Central memory CD8-positive, alpha-beta T cell (primary cell): Measurements from ENCODE around the gene TRMT61A.

Source experiments
- ATAC-seq: fragments of 150-1000 bp; cut with Tn5 transposase; replicated peaks from 2 replicates; pipeline ENCODE4 v1.10.0; 2022; ENCODE audit warnings: mild to moderate bottlenecking, moderate FRiP score, moderate number of reproducible peaks; ENCODE audit not compliant: poor library complexity, severe bottlenecking; ENCODE audit errors: extremely low read depth
- DNase-seq, 2 donors: peaks; one replicate each; pipeline ENCODE4 v3.0.0; 2021; ENCODE audit warnings: low spot score in 2 of 2
- H3K27ac Mint-ChIP-seq: one replicate; pipeline ENCODE4 v1.8.0; 2022; ENCODE audit warnings: low read depth, mild to moderate bottlenecking, moderate library complexity, mixed read lengths
- H3K27me3 Mint-ChIP-seq: one replicate; pipeline ENCODE4 v1.8.0; 2022; ENCODE audit warnings: mixed read lengths
- H3K36me3 Mint-ChIP-seq: one replicate; pipeline ENCODE4 v1.8.0; 2022; ENCODE audit warnings: mild to moderate bottlenecking, moderate library complexity, mixed read lengths; ENCODE audit not compliant: insufficient read depth
- H3K4me1 Mint-ChIP-seq: one replicate; pipeline ENCODE4 v1.8.0; 2022; ENCODE audit warnings: mixed read lengths
- H3K4me3 Mint-ChIP-seq: one replicate; pipeline ENCODE4 v1.8.0; 2022; ENCODE audit warnings: mild to moderate bottlenecking, moderate library complexity, mixed read lengths
- H3K9me3 Mint-ChIP-seq: one replicate; pipeline ENCODE4 v1.8.0; 2022; ENCODE audit warnings: mixed read lengths

The TRMT61A gene

DNA sequence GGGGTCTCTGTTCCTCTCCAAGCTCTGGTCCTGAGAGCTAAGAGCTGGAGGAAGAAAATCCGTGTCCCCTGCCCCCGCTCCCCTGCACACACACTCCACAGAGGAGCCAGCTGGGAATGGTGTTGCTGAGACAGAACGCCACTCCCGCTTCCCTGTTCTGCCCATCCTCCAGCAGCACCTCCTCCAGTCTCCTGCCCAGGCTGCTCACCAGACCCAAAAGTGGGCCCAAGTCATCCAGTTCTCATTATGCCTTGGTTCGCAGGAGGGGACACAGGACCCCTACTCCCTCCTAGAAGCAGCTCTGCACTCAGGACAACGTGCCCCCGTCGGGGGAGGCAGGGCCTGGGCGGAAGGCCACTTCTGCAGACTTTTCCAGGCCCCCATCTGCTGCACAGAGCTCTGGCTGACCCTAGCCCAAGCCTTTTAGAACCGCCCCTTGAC lies 830 bp upstream of the TRMT61A start:
- Mint-ChIP-seq H3K9me3 (no peaks in the 10 kb centered on the region), H3K27ac (peak overlapping the region; percentile 95), H3K36me3 (peaks cover 21% of the 10 kb centered on the region), H3K27me3 (no peaks in the 10 kb centered on the region), H3K4me3 (peak overlapping the region; percentile 91), H3K4me1 (peaks cover 32% of the 10 kb centered on the region)
- ATAC-seq (no peak), DNase-seq (no peak)

DNA sequence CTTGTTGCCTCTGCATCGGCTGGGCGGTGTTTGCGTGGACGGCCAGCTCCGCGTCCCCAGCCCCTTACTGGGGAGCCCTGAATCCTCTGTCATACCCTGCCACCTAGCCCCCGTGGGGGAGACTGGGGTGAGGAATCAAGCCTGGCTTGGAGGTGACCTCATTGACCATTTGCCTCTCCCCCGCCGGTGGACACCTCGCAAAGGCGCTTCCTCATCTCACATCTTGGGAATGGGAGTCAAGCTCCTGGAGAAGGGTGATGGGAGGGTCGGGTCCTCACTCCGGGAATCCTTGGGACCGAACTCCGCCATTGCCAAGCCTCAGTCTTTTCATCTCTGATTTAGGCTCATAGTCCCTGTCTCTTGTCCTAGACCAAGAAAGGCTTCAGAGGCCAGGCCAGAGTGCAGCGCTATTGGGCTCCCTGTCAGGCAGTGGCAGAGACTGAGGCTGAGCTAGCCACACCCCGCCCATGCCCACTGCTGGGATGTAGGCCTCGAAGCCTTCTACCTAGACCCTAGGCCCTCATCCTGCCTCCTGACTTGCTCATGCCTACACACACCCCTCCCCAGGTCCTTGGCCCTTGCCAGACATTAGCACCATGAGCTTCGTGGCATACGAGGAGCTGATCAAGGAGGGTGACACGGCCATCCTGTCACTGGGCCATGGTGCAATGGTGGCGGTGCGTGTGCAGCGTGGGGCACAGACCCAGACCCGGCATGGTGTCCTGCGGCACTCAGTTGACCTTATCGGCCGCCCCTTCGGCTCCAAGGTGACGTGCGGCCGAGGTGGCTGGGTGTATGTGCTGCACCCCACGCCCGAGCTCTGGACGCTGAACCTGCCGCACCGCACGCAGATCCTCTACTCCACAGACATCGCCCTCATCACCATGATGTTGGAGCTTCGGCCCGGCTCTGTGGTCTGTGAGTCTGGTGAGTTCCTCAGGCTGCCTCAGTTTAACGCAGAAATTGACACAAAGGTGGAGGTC lies 678 bp downstream of the TRMT61A start:
- DNase-seq (peak in 1 of 2 donors; percentile 29), ATAC-seq (no peak)
- Mint-ChIP-seq H3K4me3 (peak overlapping the region; percentile 91), H3K9me3 (no peaks in the 10 kb centered on the region), H3K36me3 (peaks cover 21% of the 10 kb centered on the region), H3K27me3 (no peaks in the 10 kb centered on the region), H3K4me1 (peaks cover 32% of the 10 kb centered on the region), H3K27ac (peak overlapping the region; percentile 95)

DNA sequence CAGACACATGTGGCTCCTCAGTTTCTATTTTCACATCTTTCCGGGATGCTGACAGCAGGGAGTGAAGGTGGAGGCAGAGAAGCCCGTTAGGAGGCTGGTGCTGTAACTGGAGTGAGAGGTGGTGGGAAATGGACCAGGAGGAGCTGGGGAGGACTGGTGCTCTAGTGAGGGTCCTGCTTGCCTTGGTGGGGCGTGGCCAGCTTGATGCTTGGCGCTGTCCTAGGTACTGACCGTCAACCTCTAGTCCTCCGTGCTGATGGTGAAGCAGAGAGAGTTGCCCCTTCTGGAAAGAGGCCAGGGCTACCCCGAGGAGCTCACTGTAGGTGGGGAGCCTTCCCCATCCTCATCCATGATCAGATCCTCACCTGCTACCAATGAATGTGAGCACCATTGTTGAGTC lies 1.4 kb downstream of the TRMT61A start:
- peaks cover 32% of the 10 kb centered on the region for H3K4me1 Mint-ChIP-seq
- DNase-seq, result no peak

DNA sequence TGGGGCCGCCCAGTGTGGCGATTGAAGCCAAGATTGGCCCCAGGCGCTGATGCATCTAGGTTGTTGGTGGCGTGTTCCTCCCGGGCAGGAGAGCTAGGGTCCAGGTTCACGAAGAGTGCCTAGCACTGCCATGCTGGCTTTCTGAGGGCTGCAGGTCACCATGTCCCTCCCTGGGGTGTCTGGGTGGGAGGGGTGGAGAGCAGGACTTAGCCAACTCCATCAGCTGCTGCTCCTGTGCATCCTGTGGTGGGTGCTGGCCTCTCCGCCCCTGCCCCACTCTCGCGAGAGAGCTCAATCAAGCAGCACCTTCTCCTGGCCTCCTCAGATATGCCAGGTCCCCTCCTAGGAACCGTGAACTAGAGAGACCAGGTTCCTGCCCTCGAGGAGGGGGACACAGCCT lies 1.8 kb downstream of the TRMT61A start:
- H3K4me1 Mint-ChIP-seq, result peaks cover 32% of the 10 kb centered on the region
- peaks cover 22% of the 10 kb centered on the region for H3K36me3 Mint-ChIP-seq
- H3K4me3 Mint-ChIP-seq, result peak overlapping the region; percentile 91

More for the DNA sequence above, 1.4 kb downstream of the TRMT61A start:
- Mint-ChIP-seq H3K9me3 (no peaks in the 10 kb centered on the region), H3K36me3 (peaks cover 21% of the 10 kb centered on the region), H3K27ac (no peak overlapping the region), H3K27me3 (no peaks in the 10 kb centered on the region), H3K4me3 (peak overlapping the region; percentile 91)
- no peak for ATAC-seq

DNA sequence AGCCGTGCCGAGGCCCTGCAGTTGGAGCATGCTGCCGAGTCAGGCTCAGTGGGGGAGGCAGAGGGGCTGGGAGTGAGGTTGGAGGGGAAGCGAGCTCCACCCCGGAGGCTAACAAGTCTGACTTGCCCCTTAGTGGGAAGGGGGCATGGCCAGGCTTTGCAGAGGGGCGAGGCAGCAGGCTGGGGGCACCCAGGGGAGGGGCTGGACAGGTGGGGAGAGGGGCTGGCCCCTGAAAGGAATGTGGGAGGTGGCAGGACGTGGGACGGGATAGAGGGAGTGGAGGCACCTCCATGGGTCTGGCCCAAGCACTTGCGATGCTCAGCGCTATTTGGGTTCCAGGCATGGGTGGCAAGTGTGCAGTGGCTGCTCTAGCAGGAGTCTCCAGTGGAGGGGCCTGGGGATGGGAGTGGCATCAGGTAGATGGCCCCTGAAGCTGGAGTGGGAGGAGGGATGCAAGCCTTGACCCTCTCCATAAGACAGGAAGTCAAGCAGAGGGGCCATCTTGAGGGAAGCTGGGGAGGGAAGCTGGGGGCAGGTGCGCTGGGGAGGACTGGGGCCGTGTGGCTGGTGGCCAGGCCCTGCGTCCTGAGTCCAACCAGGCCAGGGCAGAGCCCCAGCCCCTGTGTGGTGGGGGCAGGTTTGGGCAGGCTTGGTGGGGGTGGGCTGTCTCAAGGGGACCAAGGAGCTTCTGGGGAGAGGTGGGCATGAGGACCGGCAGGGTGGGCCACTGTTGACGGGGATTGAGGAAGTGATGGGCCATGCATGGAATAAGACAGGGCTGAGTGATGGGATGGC lies 2.6 kb downstream of the TRMT61A start:
- H3K27ac Mint-ChIP-seq, result no peak overlapping the region
- DNase-seq (no peak), ATAC-seq (no peak)
- H3K4me3 Mint-ChIP-seq, result no peak overlapping the region
- H3K36me3 Mint-ChIP-seq, result peaks cover 23% of the 10 kb centered on the region
- H3K4me1 Mint-ChIP-seq, result peaks cover 32% of the 10 kb centered on the region
- H3K27me3 Mint-ChIP-seq, result no peaks in the 10 kb centered on the region
- no peaks in the 10 kb centered on the region for H3K9me3 Mint-ChIP-seq

More for the DNA sequence above, 1.8 kb downstream of the TRMT61A start:
- Mint-ChIP-seq H3K27ac (no peak overlapping the region), H3K27me3 (no peaks in the 10 kb centered on the region), H3K9me3 (no peaks in the 10 kb centered on the region)
- ATAC-seq, result no peak
- no peak for DNase-seq

DNA sequence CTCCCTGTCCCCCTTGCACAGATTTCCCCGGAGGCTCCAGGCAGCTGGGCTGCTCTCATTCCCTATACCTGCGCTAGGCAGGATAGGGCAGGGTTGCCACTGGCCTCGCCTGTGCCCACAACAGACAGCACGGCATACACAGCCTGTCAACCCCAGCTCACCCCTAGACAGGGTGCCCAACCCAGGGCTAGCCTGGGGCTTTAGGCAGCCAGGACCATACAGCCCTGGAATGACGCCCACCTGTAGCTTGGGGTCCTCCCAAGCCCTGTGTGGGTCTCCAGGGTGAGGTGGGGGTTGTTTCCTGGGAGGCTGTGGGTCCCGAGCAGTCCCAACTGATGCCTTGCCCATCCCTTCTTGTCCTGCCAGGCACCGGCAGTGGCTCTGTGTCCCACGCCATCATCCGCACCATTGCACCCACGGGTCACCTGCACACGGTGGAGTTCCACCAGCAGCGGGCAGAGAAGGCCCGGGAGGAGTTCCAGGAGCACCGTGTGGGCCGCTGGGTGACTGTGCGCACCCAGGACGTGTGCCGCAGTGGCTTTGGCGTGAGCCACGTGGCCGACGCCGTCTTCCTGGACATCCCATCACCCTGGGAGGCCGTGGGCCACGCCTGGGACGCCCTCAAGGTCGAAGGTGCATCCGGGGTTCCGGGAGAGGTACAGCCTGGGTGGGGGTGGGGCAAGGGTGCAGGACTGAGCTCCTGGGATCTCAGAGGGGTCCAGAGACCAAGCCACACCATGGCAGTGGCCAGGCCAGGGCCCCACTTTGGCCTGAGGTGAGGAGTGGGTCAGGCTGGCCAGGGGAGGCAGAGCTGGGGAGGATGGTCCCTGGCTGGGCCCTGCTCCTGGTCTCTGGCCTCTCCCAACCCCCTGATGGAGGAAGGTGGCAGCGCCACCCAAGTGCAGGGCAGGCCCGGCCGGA lies 3.5 kb downstream of the TRMT61A start:
- H3K36me3 Mint-ChIP-seq, result peaks cover 21% of the 10 kb centered on the region
- H3K4me1 Mint-ChIP-seq, result peaks cover 26% of the 10 kb centered on the region
- no peak for ATAC-seq
- no peak overlapping the region for H3K27ac Mint-ChIP-seq
- H3K4me3 Mint-ChIP-seq, result no peak overlapping the region
- H3K9me3 Mint-ChIP-seq, result no peaks in the 10 kb centered on the region
- no peaks in the 10 kb centered on the region for H3K27me3 Mint-ChIP-seq
- DNase-seq, result no peak

DNA sequence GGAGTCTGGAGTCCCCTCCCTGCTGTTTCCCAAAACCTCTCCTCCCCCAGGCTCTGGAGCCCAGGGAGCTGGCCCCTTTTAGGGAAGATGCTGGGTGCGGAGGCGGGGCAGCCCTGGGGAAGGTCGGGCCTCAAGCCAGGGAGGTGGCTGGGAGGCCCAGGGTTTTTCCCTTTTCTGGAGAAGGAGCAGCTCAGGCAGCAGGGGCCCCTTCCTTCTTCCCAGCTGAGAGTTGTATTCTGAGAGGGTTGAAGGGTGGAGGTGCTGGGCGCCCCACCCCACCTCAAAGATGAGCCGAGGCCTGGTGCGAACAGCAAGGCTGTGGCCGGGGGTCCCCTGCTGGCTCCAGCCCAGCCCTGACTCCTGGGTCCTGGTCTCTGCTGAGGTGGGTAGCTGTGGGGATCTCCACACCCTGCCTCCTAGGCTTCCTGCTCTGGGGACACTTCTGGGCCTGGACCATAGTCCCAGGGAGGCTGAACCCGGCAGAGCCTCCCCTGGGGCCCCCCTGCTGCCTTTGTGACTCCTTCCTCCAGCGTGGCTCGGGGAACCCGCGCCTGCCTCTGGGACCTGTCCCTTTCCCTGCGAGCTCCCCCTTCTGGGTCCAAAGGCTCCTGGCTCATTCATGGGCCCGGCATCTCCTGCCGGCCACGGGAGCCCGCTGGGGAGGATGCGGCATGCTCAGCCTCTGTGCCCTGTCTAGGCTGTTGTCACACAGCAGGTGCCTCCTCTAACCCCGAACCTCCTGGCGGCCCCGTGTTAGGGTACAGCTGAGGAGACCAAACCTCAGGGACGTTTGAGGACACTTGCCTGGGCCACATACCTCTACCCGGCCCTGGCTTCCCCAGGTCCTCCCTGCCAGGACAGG lies 4.4 kb downstream of the TRMT61A start:
- DNase-seq, result no peak
- Mint-ChIP-seq H3K9me3 (no peaks in the 10 kb centered on the region), H3K27me3 (no peaks in the 10 kb centered on the region), H3K4me1 (peaks cover 23% of the 10 kb centered on the region), H3K36me3 (peaks cover 20% of the 10 kb centered on the region), H3K27ac (no peak overlapping the region), H3K4me3 (no peak overlapping the region)
- ATAC-seq, result no peak

DNA sequence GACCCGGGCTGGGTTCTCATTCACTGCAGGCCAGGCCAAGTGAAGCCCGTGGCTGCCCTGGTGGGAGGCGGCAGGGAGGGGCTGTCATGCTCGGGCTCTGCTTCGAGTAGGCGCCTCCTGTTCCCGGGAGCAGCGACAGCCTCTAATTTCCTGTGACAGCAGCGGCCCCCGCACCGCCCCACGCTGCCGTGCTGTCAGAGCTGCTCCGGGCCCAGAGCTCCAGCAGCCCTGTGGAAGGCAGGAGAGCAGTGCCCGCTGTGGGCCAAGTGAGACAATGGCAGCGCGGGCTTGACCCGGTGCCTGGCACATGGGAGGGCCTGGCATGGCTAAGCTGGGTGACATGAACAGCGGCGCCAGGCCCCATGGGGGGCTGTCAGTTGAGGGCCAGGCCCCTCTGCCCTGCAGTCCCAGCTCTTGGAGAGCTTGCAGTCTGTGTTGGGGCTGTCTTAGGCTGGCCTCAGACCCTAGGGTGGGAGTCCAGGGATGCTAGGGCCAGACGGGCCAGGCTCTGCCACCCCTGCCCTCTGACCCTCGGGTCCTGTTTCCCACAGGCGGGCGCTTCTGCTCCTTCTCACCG lies 5.1 kb downstream of the TRMT61A start:
- no peaks in the 10 kb centered on the region for H3K27me3 Mint-ChIP-seq
- no peak for ATAC-seq
- H3K36me3 Mint-ChIP-seq, result peaks cover 15% of the 10 kb centered on the region
- DNase-seq, result no peak
- no peak overlapping the region for H3K27ac Mint-ChIP-seq
- no peak overlapping the region for H3K4me3 Mint-ChIP-seq
- peaks cover 23% of the 10 kb centered on the region for H3K4me1 Mint-ChIP-seq
- H3K9me3 Mint-ChIP-seq, result no peaks in the 10 kb centered on the region

DNA sequence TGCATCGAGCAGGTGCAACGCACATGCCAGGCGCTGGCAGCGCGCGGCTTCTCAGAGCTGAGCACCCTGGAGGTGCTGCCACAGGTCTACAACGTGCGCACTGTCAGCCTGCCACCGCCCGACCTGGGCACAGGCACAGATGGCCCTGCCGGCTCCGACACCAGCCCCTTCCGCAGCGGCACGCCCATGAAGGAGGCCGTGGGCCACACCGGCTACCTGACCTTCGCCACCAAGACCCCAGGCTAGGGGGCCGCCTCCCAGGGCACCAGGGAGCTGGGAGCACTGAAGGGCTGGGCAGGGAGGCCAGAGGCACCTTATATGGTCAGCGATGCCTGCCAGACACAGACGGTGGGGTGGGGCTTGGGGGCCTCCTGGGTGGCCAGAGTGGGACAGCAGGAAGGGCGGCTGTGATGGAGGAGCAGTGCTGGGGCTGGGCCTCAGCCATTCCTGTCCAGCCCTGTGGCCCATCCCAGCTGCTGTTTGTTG lies 5.6 kb downstream of the TRMT61A start:
- no peak for DNase-seq
- no peak overlapping the region for H3K4me3 Mint-ChIP-seq
- H3K4me1 Mint-ChIP-seq, result peaks cover 19% of the 10 kb centered on the region
- no peak overlapping the region for H3K27ac Mint-ChIP-seq
- no peaks in the 10 kb centered on the region for H3K27me3 Mint-ChIP-seq
- no peaks in the 10 kb centered on the region for H3K9me3 Mint-ChIP-seq
- ATAC-seq, result no peak
- H3K36me3 Mint-ChIP-seq, result peaks cover 15% of the 10 kb centered on the region

DNA sequence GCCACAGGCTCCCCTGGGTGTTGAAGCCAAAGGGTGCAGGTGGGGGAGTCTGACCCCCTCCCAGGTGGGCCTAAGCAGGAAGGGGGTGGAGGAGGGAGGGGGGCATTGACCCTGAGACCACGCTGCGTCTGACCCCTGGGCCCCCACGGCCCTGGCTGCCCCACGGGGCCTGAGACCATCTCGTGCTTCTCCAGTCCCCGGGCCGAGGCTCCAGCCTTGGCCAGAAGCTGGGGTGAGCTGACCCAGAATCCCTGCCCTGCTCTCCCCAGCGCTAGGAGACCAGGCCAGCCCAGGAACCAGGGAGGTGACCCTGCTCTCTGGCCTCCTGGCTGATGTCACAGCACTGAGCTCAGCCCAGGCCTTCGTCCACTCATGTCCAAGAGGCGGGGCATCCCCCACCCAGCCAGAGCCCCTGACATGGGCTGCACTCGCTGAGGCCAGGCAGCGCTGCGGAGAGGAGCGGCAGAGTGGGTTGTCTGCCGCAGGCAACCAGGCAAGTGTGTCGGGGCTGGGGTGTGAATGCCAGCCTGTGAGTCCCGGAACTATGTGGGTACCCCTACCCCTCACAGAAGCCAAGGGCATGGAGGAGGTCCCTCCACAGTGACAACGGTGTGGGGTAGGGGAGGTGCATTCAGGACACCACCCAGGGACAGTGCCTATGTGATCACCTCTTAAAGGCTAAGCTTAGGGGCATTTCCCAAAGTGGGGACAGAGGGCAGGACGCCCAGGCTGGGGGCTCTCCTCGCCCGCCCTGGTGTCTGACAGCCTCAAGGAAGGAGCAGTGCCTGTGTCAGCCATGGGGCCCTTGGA lies 6.3 kb downstream of the TRMT61A start:
- ATAC-seq, result no peak
- peaks cover 12% of the 10 kb centered on the region for H3K4me1 Mint-ChIP-seq
- no peak overlapping the region for H3K4me3 Mint-ChIP-seq
- no peak for DNase-seq
- H3K9me3 Mint-ChIP-seq, result no peaks in the 10 kb centered on the region
- H3K27ac Mint-ChIP-seq, result no peak overlapping the region
- peaks cover 12% of the 10 kb centered on the region for H3K36me3 Mint-ChIP-seq
- no peaks in the 10 kb centered on the region for H3K27me3 Mint-ChIP-seq
